ENCODE measurements around the gene GARIN5A. TPM values are rescaled to one million over a fixed set of nuclear protein-coding genes. Genes with fewer than 3 reads are reported as not detected.

GARIN5A gene
- total RNA-seq, 2 donors from 2014 or later = 1.0 TPM; not detected in 1

- no peaks in the 10 kb centered on the region for H3K36me3 ChIP-seq (replicated peaks in 1 of 2; ENCODE audit: insufficient read depth in 1 of 2, low read depth in 2 of 2)
- DNase-seq = no peak
- no peaks in the 10 kb centered on the region for H3K9me3 ChIP-seq
- TF ChIP-seq POLR2A (IDR thresholded peaks at IDR 0.05) = no peak
- TF ChIP-seq, protein P1, sequence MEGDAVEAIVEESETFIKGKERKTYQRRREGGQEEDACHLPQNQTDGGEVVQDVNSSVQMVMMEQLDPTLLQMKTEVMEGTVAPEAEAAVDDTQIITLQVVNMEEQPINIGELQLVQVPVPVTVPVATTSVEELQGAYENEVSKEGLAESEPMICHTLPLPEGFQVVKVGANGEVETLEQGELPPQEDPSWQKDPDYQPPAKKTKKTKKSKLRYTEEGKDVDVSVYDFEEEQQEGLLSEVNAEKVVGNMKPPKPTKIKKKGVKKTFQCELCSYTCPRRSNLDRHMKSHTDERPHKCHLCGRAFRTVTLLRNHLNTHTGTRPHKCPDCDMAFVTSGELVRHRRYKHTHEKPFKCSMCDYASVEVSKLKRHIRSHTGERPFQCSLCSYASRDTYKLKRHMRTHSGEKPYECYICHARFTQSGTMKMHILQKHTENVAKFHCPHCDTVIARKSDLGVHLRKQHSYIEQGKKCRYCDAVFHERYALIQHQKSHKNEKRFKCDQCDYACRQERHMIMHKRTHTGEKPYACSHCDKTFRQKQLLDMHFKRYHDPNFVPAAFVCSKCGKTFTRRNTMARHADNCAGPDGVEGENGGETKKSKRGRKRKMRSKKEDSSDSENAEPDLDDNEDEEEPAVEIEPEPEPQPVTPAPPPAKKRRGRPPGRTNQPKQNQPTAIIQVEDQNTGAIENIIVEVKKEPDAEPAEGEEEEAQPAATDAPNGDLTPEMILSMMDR (IDR thresholded peaks at IDR 0.05) = no peak
- no peak overlapping the region for H3K4me3 ChIP-seq
- 61 to 85% methylated on average over 4 to 10 of the region's 11 CpGs for WGBS, 2 donors
- H3K27ac ChIP-seq = no peak overlapping the region
- H3K27me3 ChIP-seq = no peaks in the 10 kb centered on the region
- intact Hi-C loops (cut with DNase I) = loop anchor here (10.0 kb wide), 1 partner anchor 600 kb away; no protein-coding TSS in a partner anchor
- ATAC-seq = no peak
- peaks cover 7% of the 10 kb centered on the region for H3K4me1 ChIP-seq
Observed at GRCh38 chr19:50515168-50515561, 38.5 kb upstream of the GARIN5A start.

DNA sequence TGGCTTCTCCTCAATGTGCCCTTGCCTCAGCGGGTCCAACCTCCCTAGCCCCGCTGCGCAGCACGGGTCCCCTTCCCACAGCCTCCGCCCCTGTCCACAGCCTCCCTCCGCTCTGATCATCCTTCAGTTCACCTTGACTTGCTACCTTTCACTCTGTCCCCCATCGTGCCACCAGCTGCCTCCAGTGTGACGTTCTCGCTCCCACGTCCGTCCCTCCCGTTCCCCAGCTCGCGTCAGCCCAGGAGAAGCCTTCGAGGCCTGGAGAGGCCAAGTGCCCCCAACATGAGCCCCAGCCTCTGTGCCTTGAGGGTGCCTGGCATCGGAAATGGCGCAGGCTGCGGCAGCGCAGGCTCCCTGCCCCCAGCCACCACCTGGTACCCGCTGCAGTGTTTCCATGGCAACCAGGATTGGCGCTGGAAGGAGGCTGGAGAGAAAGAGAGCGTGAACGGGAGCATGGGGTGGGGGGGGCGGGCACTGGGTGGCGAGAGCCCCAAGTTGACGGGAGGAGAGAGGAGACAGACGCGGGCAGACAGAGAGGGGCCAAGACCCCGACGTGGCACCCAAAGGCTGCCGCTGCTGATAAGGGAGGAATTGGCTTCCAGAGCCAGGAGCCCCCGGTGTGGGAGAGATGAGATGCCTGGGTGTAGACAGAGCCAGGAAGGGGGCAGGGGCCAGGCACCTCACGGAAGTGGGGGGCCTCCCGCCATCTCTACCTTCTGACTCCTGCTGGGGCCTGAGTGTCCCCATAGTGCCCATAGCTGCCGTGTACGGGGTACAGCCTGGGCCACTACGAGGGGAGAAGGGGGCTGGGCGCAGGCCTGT lies 37.9 kb upstream of the GARIN5A start:
- H3K27me3 ChIP-seq = no peaks in the 10 kb centered on the region
- no peak for TF ChIP-seq POLR2A (IDR thresholded peaks at IDR 0.05)
- TF ChIP-seq, protein P1 (IDR thresholded peaks at IDR 0.05) = no peak
- H3K4me3 ChIP-seq = no peak overlapping the region
- WGBS, 2 donors = 29 to 33% methylated on average over 24 to 35 of the region's 38 CpGs
- H3K9me3 ChIP-seq = no peaks in the 10 kb centered on the region
- H3K27ac ChIP-seq = no peak overlapping the region
- H3K36me3 ChIP-seq (replicated peaks in 1 of 2; ENCODE audit: insufficient read depth in 1 of 2, low read depth in 2 of 2) = no peaks in the 10 kb centered on the region
- intact Hi-C loops (cut with DNase I) = loop anchor here (10.0 kb wide), 1 partner anchor 600 kb away; no protein-coding TSS in a partner anchor
- DNase-seq (peak in 1 of 4 donors; percentile 25), ATAC-seq (no peak)
- H3K4me1 ChIP-seq = peaks cover 9% of the 10 kb centered on the region

DNA sequence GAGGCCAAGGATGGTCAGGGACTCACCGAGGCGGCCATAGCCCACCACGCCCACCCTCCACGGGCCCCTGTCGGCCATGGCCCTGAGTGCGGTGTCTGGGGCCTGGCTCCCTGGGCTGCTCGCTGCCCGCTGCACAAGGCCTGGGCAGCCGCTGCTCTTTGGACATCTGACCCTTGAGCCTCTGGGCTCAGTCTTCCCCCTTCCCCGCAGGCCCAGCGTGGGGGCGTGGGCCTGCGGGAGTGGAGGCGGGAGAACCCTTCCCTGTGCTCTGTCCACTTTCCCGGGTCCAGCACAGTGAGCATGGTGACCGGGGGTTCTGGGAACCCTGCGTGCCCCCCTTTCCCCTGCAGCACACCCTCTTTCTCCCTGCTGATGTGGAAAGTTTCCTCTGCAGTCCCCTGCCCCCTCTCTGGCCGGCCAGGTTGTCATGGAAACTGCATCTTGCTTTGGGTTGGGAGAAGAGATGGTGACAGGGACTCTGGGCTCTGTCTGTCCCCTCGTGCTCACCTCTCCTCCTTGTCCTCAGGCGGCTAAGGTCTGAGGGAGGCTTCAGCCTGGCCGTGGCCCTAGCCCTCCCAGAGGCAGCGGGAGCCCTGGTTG lies 37.2 kb upstream of the GARIN5A start, which contains the start of gene ASPDH:
ASPDH (minus strand) TSS at position 168 of the 600 bp plus-strand sequence; CDS start at position 78, 90 bp downstream.
- ATAC-seq (no peak), DNase-seq (no peak)
- Histone ChIP-seq H3K27ac (no peak within 1 kb of the TSS), H3K27me3 (no peaks in the 10 kb centered on the region), H3K9me3 (no peaks in the 10 kb centered on the region), H3K36me3 (replicated peaks in 1 of 2; ENCODE audit: insufficient read depth in 1 of 2, low read depth in 2 of 2) (no peaks in the 10 kb centered on the region), H3K4me1 (peaks cover 9% of the 10 kb centered on the region), H3K4me3 (no peak within 1 kb of the TSS)
- intact Hi-C loops (cut with DNase I) = loop anchor here (10.0 kb wide), 1 partner anchor 601 kb away; no protein-coding TSS in a partner anchor
- WGBS, 2 donors = 23 to 39% methylated on average over 9 to 22 of the region's 22 CpGs
- TF ChIP-seq POLR2A (IDR thresholded peaks at IDR 0.05) = no peak
- TF ChIP-seq, protein P1 (IDR thresholded peaks at IDR 0.05) = no peak

- intact Hi-C loops (cut with DNase I) = loop anchor here (10.0 kb wide), 1 partner anchor 602 kb away; no protein-coding TSS in a partner anchor
- no peak for TF ChIP-seq POLR2A (IDR thresholded peaks at IDR 0.05)
- TF ChIP-seq, protein P1 (IDR thresholded peaks at IDR 0.05) = no peak
- DNase-seq = no peak
- H3K9me3 ChIP-seq = no peaks in the 10 kb centered on the region
- ATAC-seq = no peak
- no peak overlapping the region for H3K4me3 ChIP-seq
- peaks cover 9% of the 10 kb centered on the region for H3K4me1 ChIP-seq
- WGBS, 2 donors = 39 to 54% methylated on average over 12 of the region's 12 CpGs
- H3K36me3 ChIP-seq (replicated peaks in 1 of 2; ENCODE audit: insufficient read depth in 1 of 2, low read depth in 2 of 2) = no peaks in the 10 kb centered on the region
- no peaks in the 10 kb centered on the region for H3K27me3 ChIP-seq
- H3K27ac ChIP-seq = no peak overlapping the region
Observed at GRCh38 chr19:50512999-50513745, 36.5 kb upstream of the GARIN5A start.
